DND-41 (cell line): ENCODE measurements around the gene ZC3H12C.
"Not testable (repeated sequence)": the region's sequence is repeated elsewhere in the genome, so short reads cannot be mapped to it uniquely, and the experiment has no call there.

Source experiments
- ATAC-seq: fragments of 200-7000 bp; cut with Tn5 transposase; 3 replicates; pipeline ENCODE4 v1.9.1; 2021; ENCODE audit warnings: low read depth; ENCODE audit not compliant: insufficient read depth
- DNase-seq: peaks from one replicate; pipeline ENCODE4 v3.0.0-alpha.2; 2020
- H2AFZ ChIP-seq: 2 replicates; pipeline ENCODE4 v1.6.0; 2012; ENCODE audit warnings: low read depth, low read length
- H3K27ac ChIP-seq: 2 replicates; pipeline ENCODE4 v1.5.1; 2012; ENCODE audit warnings: low read length, inconsistent platforms
- H3K27me3 ChIP-seq: fragments of 200-600 bp; sonication (generic); 2 replicates; pipeline ENCODE4 v1.6.0; 2012; ENCODE audit warnings: low read length, mild to moderate bottlenecking, inconsistent platforms; ENCODE audit not compliant: insufficient read depth, poor library complexity
- H3K36me3 ChIP-seq: 2 replicates; pipeline ENCODE4 v1.5.1; 2012; ENCODE audit warnings: low read length, inconsistent platforms; ENCODE audit not compliant: insufficient read depth
- H3K4me1 ChIP-seq: 2 replicates; pipeline ENCODE4 v1.5.1; 2012; ENCODE audit warnings: mild to moderate bottlenecking, low read length; ENCODE audit not compliant: insufficient read depth
- H3K4me2 ChIP-seq: 2 replicates; pipeline ENCODE4 v1.6.0; 2012; ENCODE audit warnings: mild to moderate bottlenecking, moderate library complexity, low read length, inconsistent platforms; ENCODE audit not compliant: insufficient read depth
- H3K4me3 ChIP-seq, 2 experiments: fragments of 200-600 bp in 1 of 2; shearing (Covaris generic) in 1 of 2; 2 replicates each; pipeline ENCODE4 v1.5.1; 2012 to 2016; ENCODE audit warnings: inconsistent platforms in 2 of 2, low read length in 2 of 2, mild to moderate bottlenecking in 2 of 2, low read depth in 1 of 2, moderate library complexity in 1 of 2
- H3K79me2 ChIP-seq: 2 replicates; pipeline ENCODE4 v1.6.0; 2012; ENCODE audit warnings: low read length, inconsistent platforms; ENCODE audit not compliant: insufficient read depth
- H3K9ac ChIP-seq: 2 replicates; pipeline ENCODE4 v1.6.0; 2012; ENCODE audit warnings: low read depth, mild to moderate bottlenecking, inconsistent platforms, low read length, moderate library complexity
- H3K9me3 ChIP-seq: 2 replicates; pipeline ENCODE4 v1.5.1; 2012; ENCODE audit warnings: low read length, moderate library complexity, mild to moderate bottlenecking, inconsistent platforms; ENCODE audit not compliant: insufficient read depth, severe bottlenecking
- H4K20me1 ChIP-seq: 2 replicates; pipeline ENCODE4 v1.6.0; 2012; ENCODE audit warnings: low read length; ENCODE audit not compliant: insufficient read depth
- CTCF ChIP-seq: IDR thresholded peaks from 2 replicates; pipeline ENCODE4 v1.5.1; 2012; ENCODE audit warnings: borderline replicate concordance, low read length, moderate library complexity, mild to moderate bottlenecking; ENCODE audit not compliant: poor library complexity, severe bottlenecking; ENCODE audit errors: extremely low read depth
- EZH2 ChIP-seq: IDR thresholded peaks from 3 replicates; pipeline ENCODE4 v1.6.1; 2012; ENCODE audit warnings: borderline replicate concordance, low read depth, mild to moderate bottlenecking, moderate library complexity, low read length, inconsistent platforms; ENCODE audit not compliant: severe bottlenecking

Gene ZC3H12C

GRCh38 chr11:110207123-110207522, 113.9 kb downstream of the ZC3H12C start:
- Histone ChIP-seq H4K20me1 (no peaks in the 10 kb centered on the region), H3K36me3 (no peaks in the 10 kb centered on the region), H2AFZ (no peak overlapping the region), H3K4me2 (no peak overlapping the region), H3K9me3 (no peaks in the 10 kb centered on the region), H3K27me3 (no peaks in the 10 kb centered on the region), H3K27ac (no peak overlapping the region), H3K79me2 (no peaks in the 10 kb centered on the region), H3K4me3 (no peak overlapping the region), H3K4me1 (no peaks in the 10 kb centered on the region), H3K9ac (no peak overlapping the region)
- TF ChIP-seq EZH2 (no peak), CTCF (no peak)
- ATAC-seq (no peak), DNase-seq (no peak)

GRCh38 chr11:110208678-110209312, 115.6 kb downstream of the ZC3H12C start:
- H3K4me1 ChIP-seq, H4K20me1 ChIP-seq, H3K79me2 ChIP-seq, ATAC-seq, H3K9ac ChIP-seq, H2AFZ ChIP-seq, H3K27ac ChIP-seq, H3K4me3 ChIP-seq, H3K9me3 ChIP-seq, H3K4me2 ChIP-seq, H3K36me3 ChIP-seq, DNase-seq, H3K27me3 ChIP-seq: not testable (repeated sequence)

- DNase-seq, H3K9me3 ChIP-seq, H3K27ac ChIP-seq, H3K36me3 ChIP-seq, H2AFZ ChIP-seq, H3K79me2 ChIP-seq, H3K9ac ChIP-seq, H3K4me1 ChIP-seq, H3K4me3 ChIP-seq, H4K20me1 ChIP-seq, ATAC-seq, H3K27me3 ChIP-seq, H3K4me2 ChIP-seq: not testable (repeated sequence)
These were observed 116.1 kb downstream of the ZC3H12C start for GRCh38 chr11:110209313-110209694.

GRCh38 chr11:110217223-110217877, 124.2 kb downstream of the ZC3H12C start:
- Histone ChIP-seq H3K4me3 (no peak overlapping the region), H2AFZ (no peak overlapping the region), H3K36me3 (no peaks in the 10 kb centered on the region), H3K4me1 (no peaks in the 10 kb centered on the region), H3K79me2 (no peaks in the 10 kb centered on the region), H3K4me2 (no peak overlapping the region), H4K20me1 (no peaks in the 10 kb centered on the region), H3K9ac (no peak overlapping the region), H3K27me3 (no peaks in the 10 kb centered on the region), H3K27ac (no peak overlapping the region), H3K9me3 (no peaks in the 10 kb centered on the region)
- DNase-seq (no peak), ATAC-seq (no peak)
- TF ChIP-seq CTCF (no peak), EZH2 (no peak)
